HPDE6-E6E7 (cell line): ENCODE measurements around the gene ACP7.

Experiments used
- DNase-seq: peaks from one replicate; pipeline ENCODE4 v3.0.0; 2011; ENCODE audit warnings: missing footprints; ENCODE audit errors: extremely low spot score

The ACP7 gene

DNA sequence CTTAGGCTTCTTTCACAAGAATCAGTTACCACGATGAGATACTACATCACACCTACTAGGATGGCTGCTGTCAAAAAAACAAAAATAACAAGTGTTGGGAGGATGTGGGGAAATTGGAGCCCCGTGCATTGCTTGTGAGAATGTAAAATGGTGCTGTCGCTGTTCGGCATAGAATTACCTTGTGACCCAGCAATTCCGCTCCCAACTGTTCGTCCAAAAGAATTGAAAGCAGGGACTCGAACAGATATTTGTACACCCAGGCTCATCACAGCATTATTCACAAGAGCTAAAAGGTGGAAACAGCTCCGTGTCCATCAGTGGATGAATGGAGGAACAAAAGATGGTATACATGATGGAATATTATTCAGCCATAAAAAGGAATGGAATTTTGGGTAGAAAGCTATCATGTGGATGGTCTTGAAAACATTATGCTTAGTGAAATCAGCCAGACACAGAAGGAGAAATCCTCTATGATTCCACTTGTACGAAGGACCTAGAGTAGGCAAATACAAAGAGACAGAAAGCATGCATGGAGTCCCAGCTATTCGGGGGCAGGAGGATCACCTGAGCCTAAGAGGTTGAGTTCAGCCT, 64.9 kb downstream of the ACP7 start:
- no peak for DNase-seq

DNA sequence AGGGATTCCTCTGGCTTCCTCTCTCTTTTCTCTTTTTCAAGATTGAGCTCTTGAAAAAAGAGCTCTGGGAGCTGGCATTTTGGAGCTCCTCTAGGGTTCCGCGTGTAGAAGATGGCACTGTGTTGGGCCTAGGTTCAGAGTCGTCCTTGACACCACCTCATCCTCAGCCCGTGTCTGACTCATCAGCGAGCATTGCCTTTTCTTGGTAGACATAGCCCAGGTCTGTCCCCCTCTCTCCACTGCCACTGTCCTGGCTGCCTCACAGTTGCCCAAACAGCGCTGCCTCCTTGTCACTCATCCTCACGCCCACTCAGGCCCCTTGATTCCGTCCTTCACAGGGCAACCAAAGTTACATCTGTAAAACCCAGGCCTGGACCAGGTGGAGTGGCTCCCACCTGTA, 66.1 kb downstream of the ACP7 start:
- DNase-seq = no peak

DNA sequence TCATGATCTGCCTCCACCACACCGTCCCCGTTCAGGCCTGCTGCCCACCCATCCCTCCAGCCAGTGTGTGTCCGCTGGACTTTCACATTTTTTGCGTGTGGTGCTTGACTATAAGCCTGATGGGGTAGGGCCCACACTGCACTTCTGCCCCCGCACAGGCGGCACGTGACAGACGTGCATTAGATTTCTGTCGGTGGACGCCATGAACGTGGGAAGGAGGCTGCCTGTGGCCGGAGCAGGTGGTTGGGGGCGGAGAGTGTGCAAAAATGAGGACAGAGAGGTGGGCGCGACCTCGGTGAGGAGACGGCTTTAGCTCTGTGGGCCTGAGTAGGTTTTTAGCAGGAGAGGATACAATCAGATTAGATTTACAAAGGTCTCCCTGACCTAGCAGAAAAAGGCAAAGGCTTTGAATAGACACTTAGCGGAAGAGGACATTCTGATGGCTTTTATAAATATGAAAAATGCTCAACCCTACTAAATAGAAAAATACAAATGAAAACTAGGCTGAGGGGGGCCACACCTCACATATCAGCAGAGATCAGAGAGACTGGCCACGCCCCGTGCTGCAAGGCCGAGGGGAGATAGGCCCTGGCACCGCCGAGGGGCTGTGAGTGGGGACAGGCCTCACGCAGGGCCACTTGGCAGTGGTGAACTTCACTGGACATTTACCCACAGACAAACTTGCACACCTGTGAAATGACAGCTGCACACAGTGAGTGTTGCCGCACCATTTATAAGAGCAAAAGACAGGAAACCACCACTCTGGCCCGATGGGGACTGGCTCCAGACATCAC, 66.8 kb downstream of the ACP7 start:
- no peak for DNase-seq

DNA sequence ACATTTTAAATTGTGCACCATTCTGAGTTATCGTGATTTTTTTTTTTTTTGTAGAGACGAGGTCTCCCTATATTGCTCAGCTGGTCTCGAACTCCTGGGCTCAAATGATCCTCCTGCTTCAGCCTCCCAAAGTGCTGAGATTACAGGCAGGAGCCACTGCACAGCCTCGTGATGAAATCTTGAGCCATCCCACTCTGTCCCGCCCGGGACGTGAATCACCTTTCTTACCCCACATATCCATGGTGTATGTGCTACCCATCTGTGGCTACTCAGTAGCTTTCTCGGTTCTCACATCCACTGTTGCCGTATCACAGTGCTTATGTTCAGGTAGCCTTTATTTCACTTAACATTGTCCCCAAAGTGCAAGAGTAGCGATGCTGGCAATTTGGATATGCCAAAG, 67.9 kb downstream of the ACP7 start:
- DNase-seq = no peak

DNA sequence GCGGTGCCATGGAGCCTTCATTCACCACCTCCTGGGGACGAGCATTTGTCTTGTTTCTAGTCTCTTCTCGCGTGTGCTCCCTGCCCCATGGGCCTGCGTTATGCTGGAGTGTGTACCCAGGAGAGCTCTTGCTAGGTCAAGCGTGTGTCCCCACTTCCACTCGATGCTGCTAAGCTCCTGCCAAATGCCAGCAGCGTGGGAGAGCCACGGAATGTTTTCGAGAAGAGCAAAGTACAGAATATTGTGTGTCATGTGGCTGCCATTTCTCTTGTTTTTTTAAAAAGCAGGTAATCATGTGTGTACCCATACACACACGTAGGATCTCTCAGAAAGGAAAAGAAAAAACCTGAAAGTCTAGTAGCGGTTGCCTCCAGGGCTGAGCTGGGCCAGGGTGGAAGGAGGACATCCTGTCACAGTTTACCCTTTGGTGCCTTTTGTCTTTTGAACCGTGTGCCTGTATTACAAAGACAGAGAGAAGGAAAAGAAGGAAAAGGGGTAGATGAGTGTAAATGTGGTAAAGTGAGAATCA, 70.0 kb downstream of the ACP7 start:
- no peak for DNase-seq

DNA sequence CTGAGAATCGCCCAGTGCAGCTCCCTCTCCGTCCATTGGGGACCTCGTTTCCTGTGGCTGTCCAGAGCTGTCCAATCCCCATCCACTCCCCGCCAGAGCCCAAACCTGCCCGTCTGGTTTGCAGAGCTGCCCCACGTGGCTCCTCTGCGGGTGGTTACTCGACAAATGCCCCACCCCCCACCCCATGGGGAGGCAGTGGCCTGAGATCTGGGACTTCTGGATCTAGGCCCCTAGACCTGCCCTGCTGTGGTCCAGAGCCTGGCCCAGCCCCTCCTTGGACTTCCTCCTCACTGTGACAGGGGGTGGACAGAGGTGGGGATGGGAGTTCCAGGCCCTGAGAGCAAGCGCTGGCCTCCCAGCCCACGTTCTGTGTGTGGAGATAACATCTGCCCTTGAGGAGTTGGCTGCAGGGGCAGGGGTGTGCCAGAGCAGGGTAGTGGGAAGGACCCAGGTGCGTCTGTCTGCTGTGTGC, 70.5 kb downstream of the ACP7 start:
- peak; percentile 77 for DNase-seq

DNA sequence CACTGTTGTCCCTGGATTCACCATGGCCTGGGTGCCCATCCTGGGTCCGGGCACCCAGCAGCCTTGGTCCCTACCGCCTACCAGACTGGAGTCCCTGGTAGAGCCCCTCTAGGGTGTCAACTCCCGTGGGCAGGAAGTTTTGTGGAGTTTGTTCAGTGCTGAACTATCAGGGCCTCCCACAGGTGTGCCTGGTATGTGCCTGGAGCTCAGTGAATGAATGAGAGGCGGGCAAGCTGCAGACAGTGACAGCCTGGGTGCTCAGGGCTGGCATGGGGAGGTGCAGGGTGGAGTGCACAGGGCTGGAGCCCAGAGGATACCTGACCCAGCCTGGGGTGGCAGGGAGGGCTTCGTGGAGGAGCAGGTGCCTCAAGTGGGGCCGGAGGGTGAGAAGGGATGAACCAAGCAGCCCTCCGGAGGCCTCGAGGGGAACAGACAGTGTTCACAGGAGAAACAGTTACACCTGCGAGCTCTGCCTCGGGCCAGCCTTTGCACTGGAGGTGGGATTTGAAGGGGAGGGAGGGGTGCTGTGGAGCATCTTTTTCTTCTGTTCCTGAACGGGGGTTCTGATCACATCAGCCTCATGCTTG, 71.0 kb downstream of the ACP7 start:
- no peak for DNase-seq

DNA sequence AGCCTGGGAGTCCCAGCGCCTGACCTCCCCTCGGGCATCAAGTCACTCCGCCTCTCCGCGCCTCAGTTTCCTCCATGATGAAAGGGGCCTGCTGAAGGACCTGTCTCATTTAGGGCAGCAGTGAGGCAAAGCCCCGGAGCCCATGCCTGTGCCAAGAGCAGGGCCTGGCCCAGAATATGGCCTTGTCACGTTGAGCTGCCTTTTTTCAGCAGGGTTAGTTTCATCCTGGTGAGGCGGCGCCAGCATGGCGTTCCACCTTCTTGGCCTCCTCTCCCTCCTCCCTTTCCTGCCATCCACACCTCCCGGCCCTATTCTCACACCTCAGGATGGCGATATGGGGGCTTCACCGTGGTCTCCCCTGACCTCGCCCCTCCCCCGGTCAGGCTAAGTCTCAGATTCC, 71.6 kb downstream of the ACP7 start:
- DNase-seq = no peak

DNA sequence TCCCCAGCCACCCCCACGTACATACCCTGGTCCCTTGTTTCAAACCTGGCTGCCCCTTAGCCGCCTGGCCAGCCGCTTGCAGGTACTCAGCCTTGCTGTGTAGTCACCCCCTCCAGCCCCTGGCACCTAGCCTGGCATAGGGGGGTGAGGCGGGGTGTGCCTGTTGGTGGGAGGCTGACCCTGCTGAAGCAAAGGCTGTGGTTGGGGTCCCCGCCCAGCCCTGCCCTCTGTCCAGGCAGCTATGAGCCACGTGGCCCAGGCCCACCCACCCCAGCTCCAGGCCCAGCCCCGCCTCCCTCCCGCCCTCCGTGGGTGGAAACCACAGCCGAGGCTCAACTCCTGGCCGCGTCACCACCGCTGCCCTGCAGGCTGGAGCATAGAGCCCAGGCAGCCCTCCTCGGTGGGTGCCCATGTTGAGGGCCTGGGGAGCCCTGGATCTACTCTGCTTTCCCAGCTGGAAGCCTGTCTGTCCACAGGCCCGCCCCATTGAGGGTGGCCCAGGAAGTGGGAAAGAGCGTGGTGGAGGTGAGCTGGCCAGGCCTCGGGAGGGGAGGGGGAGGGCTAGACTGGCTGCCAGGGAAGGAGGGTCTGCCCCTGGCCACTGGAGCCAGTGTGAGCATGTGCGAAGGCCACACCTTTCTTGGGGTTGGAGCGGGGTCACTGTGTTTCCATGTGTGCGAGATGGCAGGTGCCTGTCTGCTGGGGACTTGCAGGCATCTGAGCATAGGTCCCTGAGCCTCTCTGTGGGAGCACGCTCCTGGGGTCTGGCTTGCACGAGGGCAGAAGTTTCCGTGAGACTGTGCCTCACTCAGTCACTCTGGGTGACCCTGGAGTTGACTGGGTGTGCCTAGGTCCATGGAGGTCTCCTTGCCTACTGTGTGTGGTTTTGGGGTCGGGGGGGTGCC, 72.4 kb downstream of the ACP7 start:
- no peak for DNase-seq

DNA sequence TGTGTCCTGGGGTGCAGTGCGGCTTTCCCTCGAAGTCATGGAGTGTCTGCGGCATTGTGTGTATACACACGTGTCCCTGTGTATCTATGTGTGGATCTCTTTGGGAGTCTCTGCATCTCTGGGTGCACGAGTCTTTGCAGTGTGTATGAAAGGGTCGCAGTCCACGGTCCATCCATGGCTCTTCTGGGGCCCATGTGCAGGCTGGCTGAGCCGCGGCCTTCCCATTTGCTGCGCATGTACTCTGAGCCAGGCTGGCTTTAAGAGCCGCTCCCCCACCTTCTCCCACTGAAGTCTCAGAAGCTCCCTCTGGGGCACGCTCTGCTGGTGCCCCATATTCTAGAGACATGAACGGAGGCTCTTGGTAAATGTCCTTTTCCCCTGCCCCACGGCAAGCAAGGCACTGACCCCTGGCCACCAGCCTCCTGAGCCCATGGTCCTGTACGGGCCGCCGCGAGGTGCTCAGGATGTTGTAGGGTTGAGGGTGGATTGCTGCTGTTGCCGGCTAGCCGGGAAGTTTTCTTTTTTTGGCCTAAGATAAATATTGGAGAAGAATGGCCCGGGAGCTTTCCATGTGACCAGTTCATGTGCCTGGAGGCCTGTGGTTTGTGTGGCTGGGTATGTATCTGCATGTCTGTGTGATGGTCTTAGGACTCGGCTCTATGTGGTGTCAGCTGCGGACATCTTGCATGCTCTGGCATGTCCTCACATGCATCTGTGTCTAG, 73.3 kb downstream of the ACP7 start:
- DNase-seq = no peak

DNA sequence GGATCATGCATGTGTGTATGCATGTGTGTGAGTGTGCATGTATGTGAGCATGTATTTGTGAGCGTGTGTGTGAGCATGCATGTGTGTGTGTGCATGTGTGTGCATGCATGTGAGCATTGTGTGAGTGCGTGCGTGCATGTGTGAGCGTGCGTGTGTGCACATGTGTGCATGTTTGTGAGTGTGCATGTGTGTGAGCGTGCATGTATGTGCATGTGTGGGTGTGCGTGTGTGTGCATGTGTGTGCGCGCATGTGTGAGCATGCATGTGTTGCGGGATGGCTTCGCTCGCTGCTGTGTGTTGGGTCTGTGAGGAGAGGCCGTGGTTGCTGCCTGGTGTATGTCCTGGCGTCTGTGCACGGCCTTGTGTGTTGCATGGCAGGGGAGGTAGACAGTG, 73.8 kb downstream of the ACP7 start:
- DNase-seq = no peak

DNA sequence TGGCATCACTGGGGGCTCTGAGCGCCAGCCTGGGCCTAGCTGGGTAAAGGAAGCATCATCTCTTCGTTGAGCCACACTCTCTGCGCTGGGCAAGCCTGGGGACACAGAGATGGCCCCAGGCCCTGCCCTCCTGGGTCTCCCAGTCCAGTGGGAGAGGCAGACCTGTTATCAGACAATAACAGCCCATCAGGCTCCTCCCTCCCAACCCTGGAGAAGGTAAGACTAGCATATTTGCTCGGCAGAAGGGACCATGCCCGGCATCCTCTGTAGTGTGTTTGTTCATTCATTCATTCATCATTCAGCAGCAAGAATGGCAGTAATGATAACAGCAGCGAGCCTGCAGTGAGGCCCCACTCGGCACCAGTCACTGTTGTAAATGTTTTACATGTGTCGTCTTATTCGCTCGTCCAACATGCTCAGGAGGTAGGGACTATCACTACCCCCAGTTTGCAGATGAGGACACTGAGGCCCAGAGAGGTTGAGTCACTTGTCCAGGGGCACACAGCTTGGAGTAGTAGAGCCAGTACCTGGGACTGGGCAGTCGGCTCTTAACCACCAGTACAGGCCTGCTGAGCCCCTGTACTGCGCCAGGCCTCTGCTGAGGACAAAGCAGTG, 74.6 kb downstream of the ACP7 start:
- no peak for DNase-seq

DNA sequence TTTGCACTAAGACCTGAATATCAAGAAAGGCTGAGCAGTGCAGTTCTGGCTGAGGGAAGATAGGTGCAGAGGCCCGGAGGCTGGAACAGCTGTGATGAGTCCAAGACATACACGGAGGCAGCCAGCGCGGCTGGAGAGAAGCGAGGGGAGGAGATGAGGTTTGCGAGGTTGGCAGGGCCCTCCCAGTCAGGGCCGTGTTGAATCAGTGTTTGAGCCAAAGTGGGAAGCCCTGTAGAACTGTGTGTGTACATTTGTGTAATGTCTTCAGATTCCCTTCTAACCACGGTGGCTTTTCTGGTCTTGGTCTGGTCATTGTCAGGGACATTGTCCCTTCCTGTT, 76.3 kb downstream of the ACP7 start:
- DNase-seq = no peak
